GM23338 (cell line): ENCODE results near the gene EXOC4. TPM values are rescaled to one million over a fixed set of nuclear protein-coding genes. Genes with fewer than 3 reads are reported as not detected.

Source experiments
- ATAC-seq: fragments of 200-7000 bp; cut with Tn5 transposase; 3 replicates; pipeline ENCODE4 v1.9.1; 2020
- DNase-seq: peaks from one replicate; pipeline ENCODE4 v3.0.0-alpha.2; 2015; ENCODE audit warnings: low spot score
- H2AFZ ChIP-seq: fragments of 200-600 bp; sonication (generic); 2 replicates; pipeline ENCODE4 v1.8.0; 2016; ENCODE audit warnings: antibody characterized with exemption, mild to moderate bottlenecking, moderate library complexity
- H3F3A ChIP-seq: fragments of 200-600 bp; sonication (generic); replicated peaks from 2 replicates; pipeline ENCODE4 v1.8.0; 2017; ENCODE audit warnings: antibody characterized with exemption, mixed run types, low read depth
- H3K27ac ChIP-seq: fragments of 200-600 bp; sonication (generic); 2 replicates; pipeline ENCODE4 v1.6.1; 2016; ENCODE audit warnings: low read depth
- H3K27me3 ChIP-seq: fragments of 200-600 bp; sonication (generic); 2 replicates; pipeline ENCODE4 v1.8.0; 2016; ENCODE audit warnings: mild to moderate bottlenecking, mixed run types, moderate library complexity; ENCODE audit not compliant: insufficient read depth
- H3K36me3 ChIP-seq: fragments of 200-600 bp; sonication (generic); 2 replicates; pipeline ENCODE4 v1.8.0; 2016; ENCODE audit warnings: mild to moderate bottlenecking; ENCODE audit not compliant: insufficient read depth
- H3K4me1 ChIP-seq: fragments of 200-600 bp; sonication (generic); 2 replicates; pipeline ENCODE4 v1.8.0; 2016; ENCODE audit warnings: mild to moderate bottlenecking, moderate library complexity; ENCODE audit not compliant: insufficient read depth
- H3K4me2 ChIP-seq: fragments of 200-600 bp; sonication (generic); 2 replicates; pipeline ENCODE4 v1.7.1; 2017; ENCODE audit warnings: mixed run types
- H3K4me3 ChIP-seq: fragments of 200-600 bp; sonication (generic); 2 replicates; pipeline ENCODE4 v1.6.1; 2016; ENCODE audit warnings: mixed run types
- H3K79me2 ChIP-seq: fragments of 200-600 bp; sonication (generic); replicated peaks from 2 replicates; pipeline ENCODE4 v1.8.0; 2017; ENCODE audit warnings: mild to moderate bottlenecking; ENCODE audit not compliant: insufficient read depth
- H3K9me2 ChIP-seq: fragments of 200-600 bp; sonication (generic); 2 replicates; pipeline ENCODE4 v1.8.0; 2017; ENCODE audit not compliant: insufficient read depth
- H4K20me1 ChIP-seq: fragments of 200-600 bp; sonication (generic); replicated peaks from 2 replicates; pipeline ENCODE4 v1.8.0; 2017; ENCODE audit warnings: mild to moderate bottlenecking; ENCODE audit not compliant: insufficient read depth
- H3K27ac Mint-ChIP-seq: 2 replicates; pipeline ENCODE4 v1.8.0; 2020; ENCODE audit warnings: inconsistent platforms, mild to moderate bottlenecking, moderate library complexity, mixed read lengths
- H3K27me3 Mint-ChIP-seq: 3 replicates; pipeline ENCODE4 v1.8.0; 2022; ENCODE audit warnings: low read depth, mild to moderate bottlenecking, moderate library complexity, mixed read lengths, inconsistent platforms; ENCODE audit not compliant: insufficient read depth, poor library complexity
- H3K36me3 Mint-ChIP-seq: 3 replicates; pipeline ENCODE4 v1.8.0; 2021; ENCODE audit warnings: low read depth, mild to moderate bottlenecking, inconsistent platforms, moderate library complexity, mixed read lengths
- H3K4me1 Mint-ChIP-seq: 3 replicates; pipeline ENCODE4 v1.8.0; 2020; ENCODE audit warnings: mild to moderate bottlenecking, inconsistent platforms, mixed read lengths
- H3K4me3 Mint-ChIP-seq: 3 replicates; pipeline ENCODE4 v1.8.0; 2021; ENCODE audit warnings: moderate library complexity, mild to moderate bottlenecking, inconsistent platforms, mixed read lengths
- H3K9me3 Mint-ChIP-seq: 3 replicates; pipeline ENCODE4 v1.8.0; 2020; ENCODE audit warnings: moderate library complexity, mild to moderate bottlenecking, inconsistent platforms, mixed read lengths
- CREB1 ChIP-seq: fragments of 250-450 bp; sonication (Bioruptor Pico); IDR thresholded peaks from 2 replicates; pipeline ENCODE4 v1.5.0; 2020; ENCODE audit warnings: low read depth, mild to moderate bottlenecking, moderate library complexity
- EZH2 ChIP-seq: fragments of 200-600 bp; sonication (generic); IDR thresholded peaks from one replicate; pipeline ENCODE4 v1.8.0; 2017; ENCODE audit warnings: antibody characterized with exemption, mild to moderate bottlenecking, low read depth; ENCODE audit not compliant: unreplicated experiment
- EZH2phosphoT487 ChIP-seq: fragments of 200-600 bp; sonication (generic); IDR thresholded peaks from one replicate; pipeline ENCODE4 v1.8.1; 2018; ENCODE audit warnings: antibody characterized with exemption; ENCODE audit not compliant: unreplicated experiment
- JUNB ChIP-seq: IDR thresholded peaks from one replicate; pipeline ENCODE4 v1.6.1; 2016; ENCODE audit warnings: antibody characterized with exemption; ENCODE audit not compliant: unreplicated experiment
- NANOG ChIP-seq: IDR thresholded peaks from 2 replicates; pipeline ENCODE4 v1.6.1; 2016; ENCODE audit warnings: antibody characterized with exemption, borderline replicate concordance
- POLR2AphosphoS5 ChIP-seq: IDR thresholded peaks from 2 replicates; pipeline ENCODE4 v1.6.1; 2016; ENCODE audit warnings: antibody characterized with exemption, low read depth
- STAT1 ChIP-seq: IDR thresholded peaks from one replicate; pipeline ENCODE4 v1.6.1; 2016; ENCODE audit warnings: antibody characterized with exemption; ENCODE audit not compliant: unreplicated experiment
- ZNF114 ChIP-seq: fragments of 250-450 bp; sonication (Bioruptor Pico); IDR thresholded peaks from 2 replicates; pipeline ENCODE4 v1.5.0; 2020; ENCODE audit warnings: mild to moderate bottlenecking, moderate library complexity
- ZNF331 ChIP-seq: fragments of 250-450 bp; sonication (Bioruptor Pico); IDR thresholded peaks from 2 replicates; pipeline ENCODE4 v1.5.0; 2020; ENCODE audit warnings: low read depth, mild to moderate bottlenecking, moderate library complexity
- polyA plus RNA-seq: library from polyadenylated mRNA; unstranded; fragments of >200 nt; fragmentation: Nextera tagmentation; extraction: Ambion mirVana; gene quantifications from 2 replicates; pipeline ENCODE4 v1.2.1, GENCODE V29; 2016
- total RNA-seq: library from RNA; depleted of rRNA; stranded (reverse); fragments of >200 nt; shearing (Covaris generic); gene quantifications from 2 replicates; pipeline ENCODE4 v1.2.3, GENCODE V29; 2014
- TF ChIP-seq, protein P1 (sequence below), 2 experiments: fragments of 200-600 bp in 1 of 2; sonication (generic) in 1 of 2; conservative IDR thresholded peaks; 2 replicates each; pipeline versions ENCODE4 v1.5.1 to v1.6.1; 2016 to 2017; ENCODE audit warnings: antibody characterized with exemption in 2 of 2, low read depth in 2 of 2, mild to moderate bottlenecking in 2 of 2, moderate library complexity in 1 of 2
- TF ChIP-seq, protein P2 (sequence below): fragments of 250-450 bp; sonication (Bioruptor Pico); IDR thresholded peaks from 2 replicates; pipeline ENCODE4 v1.5.0; 2020; ENCODE audit warnings: mild to moderate bottlenecking, moderate library complexity
- TF ChIP-seq, protein P3 (sequence below): IDR thresholded peaks from 2 replicates; pipeline ENCODE4 v1.6.1; 2016; ENCODE audit warnings: antibody characterized with exemption
- TF ChIP-seq, protein P4 (sequence below): IDR thresholded peaks from one replicate; pipeline ENCODE4 v1.6.1; 2018; ENCODE audit warnings: antibody characterized with exemption; ENCODE audit not compliant: unreplicated experiment

The EXOC4 gene
- total and polyA plus RNA-seq, 2 experiments from 2014 or later: 37.5 to 52.7 TPM

- ATAC-seq: no peak
- DNase-seq: no peak
- Histone ChIP-seq H3F3A (no peaks in the 10 kb centered on the region), H3K4me1 (no peaks in the 10 kb centered on the region), H4K20me1 (no peaks in the 10 kb centered on the region), H3K4me3 (no peak overlapping the region), H3K79me2 (no peaks in the 10 kb centered on the region), H3K36me3 (no peaks in the 10 kb centered on the region), H3K27ac (no peak overlapping the region), H3K9me2 (peaks cover 10% of the 10 kb centered on the region; the same call in 1 of the 2 replicates), H2AFZ (no peak overlapping the region), H3K27me3 (no peaks in the 10 kb centered on the region), H3K4me2 (no peak overlapping the region)
- Mint-ChIP-seq H3K27ac (no peak overlapping the region), H3K27me3 (peaks cover 9% of the 10 kb centered on the region), H3K4me1 (peaks cover 6% of the 10 kb centered on the region; the same call in 2 of the 3 replicates), H3K9me3 (no peaks in the 10 kb centered on the region), H3K36me3 (peaks cover 20% of the 10 kb centered on the region), H3K4me3 (no peak overlapping the region)
- TF ChIP-seq, protein P1, sequence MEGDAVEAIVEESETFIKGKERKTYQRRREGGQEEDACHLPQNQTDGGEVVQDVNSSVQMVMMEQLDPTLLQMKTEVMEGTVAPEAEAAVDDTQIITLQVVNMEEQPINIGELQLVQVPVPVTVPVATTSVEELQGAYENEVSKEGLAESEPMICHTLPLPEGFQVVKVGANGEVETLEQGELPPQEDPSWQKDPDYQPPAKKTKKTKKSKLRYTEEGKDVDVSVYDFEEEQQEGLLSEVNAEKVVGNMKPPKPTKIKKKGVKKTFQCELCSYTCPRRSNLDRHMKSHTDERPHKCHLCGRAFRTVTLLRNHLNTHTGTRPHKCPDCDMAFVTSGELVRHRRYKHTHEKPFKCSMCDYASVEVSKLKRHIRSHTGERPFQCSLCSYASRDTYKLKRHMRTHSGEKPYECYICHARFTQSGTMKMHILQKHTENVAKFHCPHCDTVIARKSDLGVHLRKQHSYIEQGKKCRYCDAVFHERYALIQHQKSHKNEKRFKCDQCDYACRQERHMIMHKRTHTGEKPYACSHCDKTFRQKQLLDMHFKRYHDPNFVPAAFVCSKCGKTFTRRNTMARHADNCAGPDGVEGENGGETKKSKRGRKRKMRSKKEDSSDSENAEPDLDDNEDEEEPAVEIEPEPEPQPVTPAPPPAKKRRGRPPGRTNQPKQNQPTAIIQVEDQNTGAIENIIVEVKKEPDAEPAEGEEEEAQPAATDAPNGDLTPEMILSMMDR (conservative IDR thresholded peaks at IDR 0.05; ENCODE audit: low read depth in 2 of 2): no peak
- TF ChIP-seq, protein P2, sequence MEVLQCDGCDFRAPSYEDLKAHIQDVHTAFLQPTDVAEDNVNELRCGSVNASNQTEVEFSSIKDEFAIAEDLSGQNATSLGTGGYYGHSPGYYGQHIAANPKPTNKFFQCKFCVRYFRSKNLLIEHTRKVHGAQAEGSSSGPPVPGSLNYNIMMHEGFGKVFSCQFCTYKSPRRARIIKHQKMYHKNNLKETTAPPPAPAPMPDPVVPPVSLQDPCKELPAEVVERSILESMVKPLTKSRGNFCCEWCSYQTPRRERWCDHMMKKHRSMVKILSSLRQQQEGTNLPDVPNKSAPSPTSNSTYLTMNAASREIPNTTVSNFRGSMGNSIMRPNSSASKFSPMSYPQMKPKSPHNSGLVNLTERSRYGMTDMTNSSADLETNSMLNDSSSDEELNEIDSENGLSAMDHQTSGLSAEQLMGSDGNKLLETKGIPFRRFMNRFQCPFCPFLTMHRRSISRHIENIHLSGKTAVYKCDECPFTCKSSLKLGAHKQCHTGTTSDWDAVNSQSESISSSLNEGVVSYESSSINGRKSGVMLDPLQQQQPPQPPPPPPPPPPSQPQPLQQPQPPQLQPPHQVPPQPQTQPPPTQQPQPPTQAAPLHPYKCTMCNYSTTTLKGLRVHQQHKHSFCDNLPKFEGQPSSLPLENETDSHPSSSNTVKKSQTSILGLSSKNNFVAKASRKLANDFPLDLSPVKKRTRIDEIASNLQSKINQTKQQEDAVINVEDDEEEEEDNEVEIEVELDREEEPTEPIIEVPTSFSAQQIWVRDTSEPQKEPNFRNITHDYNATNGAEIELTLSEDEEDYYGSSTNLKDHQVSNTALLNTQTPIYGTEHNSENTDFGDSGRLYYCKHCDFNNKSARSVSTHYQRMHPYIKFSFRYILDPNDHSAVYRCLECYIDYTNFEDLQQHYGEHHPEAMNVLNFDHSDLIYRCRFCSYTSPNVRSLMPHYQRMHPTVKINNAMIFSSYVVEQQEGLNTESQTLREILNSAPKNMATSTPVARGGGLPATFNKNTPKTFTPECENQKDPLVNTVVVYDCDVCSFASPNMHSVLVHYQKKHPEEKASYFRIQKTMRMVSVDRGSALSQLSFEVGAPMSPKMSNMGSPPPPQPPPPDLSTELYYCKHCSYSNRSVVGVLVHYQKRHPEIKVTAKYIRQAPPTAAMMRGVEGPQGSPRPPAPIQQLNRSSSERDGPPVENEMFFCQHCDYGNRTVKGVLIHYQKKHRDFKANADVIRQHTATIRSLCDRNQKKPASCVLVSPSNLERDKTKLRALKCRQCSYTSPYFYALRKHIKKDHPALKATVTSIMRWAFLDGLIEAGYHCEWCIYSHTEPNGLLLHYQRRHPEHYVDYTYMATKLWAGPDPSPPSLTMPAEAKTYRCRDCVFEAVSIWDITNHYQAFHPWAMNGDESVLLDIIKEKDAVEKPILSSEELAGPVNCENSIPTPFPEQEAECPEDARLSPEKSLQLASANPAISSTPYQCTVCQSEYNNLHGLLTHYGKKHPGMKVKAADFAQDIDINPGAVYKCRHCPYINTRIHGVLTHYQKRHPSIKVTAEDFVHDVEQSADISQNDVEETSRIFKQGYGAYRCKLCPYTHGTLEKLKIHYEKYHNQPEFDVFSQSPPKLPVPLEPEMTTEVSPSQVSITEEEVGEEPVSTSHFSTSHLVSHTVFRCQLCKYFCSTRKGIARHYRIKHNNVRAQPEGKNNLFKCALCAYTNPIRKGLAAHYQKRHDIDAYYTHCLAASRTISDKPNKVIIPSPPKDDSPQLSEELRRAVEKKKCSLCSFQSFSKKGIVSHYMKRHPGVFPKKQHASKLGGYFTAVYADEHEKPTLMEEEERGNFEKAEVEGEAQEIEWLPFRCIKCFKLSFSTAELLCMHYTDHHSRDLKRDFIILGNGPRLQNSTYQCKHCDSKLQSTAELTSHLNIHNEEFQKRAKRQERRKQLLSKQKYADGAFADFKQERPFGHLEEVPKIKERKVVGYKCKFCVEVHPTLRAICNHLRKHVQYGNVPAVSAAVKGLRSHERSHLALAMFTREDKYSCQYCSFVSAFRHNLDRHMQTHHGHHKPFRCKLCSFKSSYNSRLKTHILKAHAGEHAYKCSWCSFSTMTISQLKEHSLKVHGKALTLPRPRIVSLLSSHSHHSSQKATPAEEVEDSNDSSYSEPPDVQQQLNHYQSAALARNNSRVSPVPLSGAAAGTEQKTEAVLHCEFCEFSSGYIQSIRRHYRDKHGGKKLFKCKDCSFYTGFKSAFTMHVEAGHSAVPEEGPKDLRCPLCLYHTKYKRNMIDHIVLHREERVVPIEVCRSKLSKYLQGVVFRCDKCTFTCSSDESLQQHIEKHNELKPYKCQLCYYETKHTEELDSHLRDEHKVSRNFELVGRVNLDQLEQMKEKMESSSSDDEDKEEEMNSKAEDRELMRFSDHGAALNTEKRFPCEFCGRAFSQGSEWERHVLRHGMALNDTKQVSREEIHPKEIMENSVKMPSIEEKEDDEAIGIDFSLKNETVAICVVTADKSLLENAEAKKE: no peak
- no peak for TF ChIP-seq NANOG
- no peak for TF ChIP-seq STAT1
- no peak for TF ChIP-seq JUNB
- no peak for TF ChIP-seq EZH2
- TF ChIP-seq, protein P3, sequence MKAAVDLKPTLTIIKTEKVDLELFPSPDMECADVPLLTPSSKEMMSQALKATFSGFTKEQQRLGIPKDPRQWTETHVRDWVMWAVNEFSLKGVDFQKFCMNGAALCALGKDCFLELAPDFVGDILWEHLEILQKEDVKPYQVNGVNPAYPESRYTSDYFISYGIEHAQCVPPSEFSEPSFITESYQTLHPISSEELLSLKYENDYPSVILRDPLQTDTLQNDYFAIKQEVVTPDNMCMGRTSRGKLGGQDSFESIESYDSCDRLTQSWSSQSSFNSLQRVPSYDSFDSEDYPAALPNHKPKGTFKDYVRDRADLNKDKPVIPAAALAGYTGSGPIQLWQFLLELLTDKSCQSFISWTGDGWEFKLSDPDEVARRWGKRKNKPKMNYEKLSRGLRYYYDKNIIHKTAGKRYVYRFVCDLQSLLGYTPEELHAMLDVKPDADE: no peak
- TF ChIP-seq ZNF114 (CRISPR knock-in tag): no peak
- TF ChIP-seq CREB1 (CRISPR knock-in tag): no peak
- TF ChIP-seq EZH2phosphoT487: no peak
- no peak for TF ChIP-seq POLR2AphosphoS5
- TF ChIP-seq, protein P4, sequence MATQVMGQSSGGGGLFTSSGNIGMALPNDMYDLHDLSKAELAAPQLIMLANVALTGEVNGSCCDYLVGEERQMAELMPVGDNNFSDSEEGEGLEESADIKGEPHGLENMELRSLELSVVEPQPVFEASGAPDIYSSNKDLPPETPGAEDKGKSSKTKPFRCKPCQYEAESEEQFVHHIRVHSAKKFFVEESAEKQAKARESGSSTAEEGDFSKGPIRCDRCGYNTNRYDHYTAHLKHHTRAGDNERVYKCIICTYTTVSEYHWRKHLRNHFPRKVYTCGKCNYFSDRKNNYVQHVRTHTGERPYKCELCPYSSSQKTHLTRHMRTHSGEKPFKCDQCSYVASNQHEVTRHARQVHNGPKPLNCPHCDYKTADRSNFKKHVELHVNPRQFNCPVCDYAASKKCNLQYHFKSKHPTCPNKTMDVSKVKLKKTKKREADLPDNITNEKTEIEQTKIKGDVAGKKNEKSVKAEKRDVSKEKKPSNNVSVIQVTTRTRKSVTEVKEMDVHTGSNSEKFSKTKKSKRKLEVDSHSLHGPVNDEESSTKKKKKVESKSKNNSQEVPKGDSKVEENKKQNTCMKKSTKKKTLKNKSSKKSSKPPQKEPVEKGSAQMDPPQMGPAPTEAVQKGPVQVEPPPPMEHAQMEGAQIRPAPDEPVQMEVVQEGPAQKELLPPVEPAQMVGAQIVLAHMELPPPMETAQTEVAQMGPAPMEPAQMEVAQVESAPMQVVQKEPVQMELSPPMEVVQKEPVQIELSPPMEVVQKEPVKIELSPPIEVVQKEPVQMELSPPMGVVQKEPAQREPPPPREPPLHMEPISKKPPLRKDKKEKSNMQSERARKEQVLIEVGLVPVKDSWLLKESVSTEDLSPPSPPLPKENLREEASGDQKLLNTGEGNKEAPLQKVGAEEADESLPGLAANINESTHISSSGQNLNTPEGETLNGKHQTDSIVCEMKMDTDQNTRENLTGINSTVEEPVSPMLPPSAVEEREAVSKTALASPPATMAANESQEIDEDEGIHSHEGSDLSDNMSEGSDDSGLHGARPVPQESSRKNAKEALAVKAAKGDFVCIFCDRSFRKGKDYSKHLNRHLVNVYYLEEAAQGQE: no peak
- TF ChIP-seq ZNF331 (CRISPR knock-in tag): no peak
Observed at GRCh38 chr7:134068670-134069069, 815.8 kb downstream of the EXOC4 start.
